Activated CD8-positive, alpha-beta memory T cell treated with anti-CD3 and anti-CD28 coated beads, Interleukin-2, amount 50 U/mL, for 48 hours (primary cell): ENCODE results near the gene EPN1.

Experiments
- DNase-seq: peaks from one replicate; pipeline ENCODE4 v3.0.0-alpha.2; 2020

Gene EPN1

GRCh38 chr19:55646889-55647731 lies 27.9 kb upstream of the EPN1 start:
- DNase-seq = no peak

- DNase-seq = peak; percentile 80
Observed at GRCh38 chr19:55647732-55648584, 27.1 kb upstream of the EPN1 start, which contains the start of gene CCDC106. TSS of gene CCDC106 (plus strand) at chr19:55648212. CDS start at chr19:55649047, 835 bp downstream.

GRCh38 chr19:55648585-55649267 lies 26.3 kb upstream of the EPN1 start:
- DNase-seq = no peak

- DNase-seq = no peak
Observed at GRCh38 chr19:55649268-55650125, 25.5 kb upstream of the EPN1 start.

GRCh38 chr19:55650126-55650557 lies 24.9 kb upstream of the EPN1 start:
- DNase-seq = no peak

GRCh38 chr19:55650602-55651230 lies 24.3 kb upstream of the EPN1 start:
- DNase-seq = no peak

- DNase-seq = no peak
Observed at GRCh38 chr19:55651236-55651635, 23.8 kb upstream of the EPN1 start.

- DNase-seq = no peak
Observed at GRCh38 chr19:55652311-55653128, 22.5 kb upstream of the EPN1 start.

GRCh38 chr19:55653651-55654322 lies 21.2 kb upstream of the EPN1 start:
- peak; percentile 98 for DNase-seq

GRCh38 chr19:55654323-55654867 lies 20.6 kb upstream of the EPN1 start:
- DNase-seq = peak; percentile 97

- peak; percentile 97 for DNase-seq
Observed at GRCh38 chr19:55654868-55655647, 20.0 kb upstream of the EPN1 start, which contains the start of gene U2AF2. TSS of gene U2AF2 (plus strand) at chr19:55655035. CDS start at chr19:55655105, 70 bp downstream.

- DNase-seq = no peak
Observed at GRCh38 chr19:55655648-55656040, 19.4 kb upstream of the EPN1 start.

- DNase-seq = no peak
Observed at GRCh38 chr19:55656552-55656951, 18.5 kb upstream of the EPN1 start.

GRCh38 chr19:55656988-55657747 lies 17.9 kb upstream of the EPN1 start:
- DNase-seq = no peak

GRCh38 chr19:55658846-55659459 lies 16.1 kb upstream of the EPN1 start:
- DNase-seq = no peak

GRCh38 chr19:55659822-55660221 lies 15.2 kb upstream of the EPN1 start:
- DNase-seq = no peak

GRCh38 chr19:55660404-55660803 lies 14.6 kb upstream of the EPN1 start:
- no peak for DNase-seq

GRCh38 chr19:55660991-55661390 lies 14.0 kb upstream of the EPN1 start:
- no peak for DNase-seq
